HepG2 (cell line): Measurements from ENCODE around the gene BANP. TPM values are rescaled to one million over a fixed set of nuclear protein-coding genes. Genes with fewer than 3 reads are reported as not detected.

Experiments used
- BORCS8-MEF2B ChIP-seq: sonication (generic); formaldehyde crosslinking; IDR thresholded peaks from 2 replicates; pipeline ENCODE4 v1.8.0; 2022; ENCODE audit warnings: mild to moderate bottlenecking, missing genetic modification reagents
- CEBPB ChIP-seq: IDR thresholded peaks from 2 replicates; pipeline ENCODE4 v1.6.1; 2011; ENCODE audit warnings: low read depth, low read length, improper control_type of control experiment, borderline replicate concordance
- ELF4 ChIP-seq: sonication (generic); formaldehyde crosslinking; IDR thresholded peaks from 2 replicates; pipeline ENCODE4 v1.5.0; 2020; ENCODE audit warnings: missing genetic modification reagents, mild to moderate bottlenecking, moderate library complexity, borderline replicate concordance
- EZH2 ChIP-seq: conservative IDR thresholded peaks from 2 replicates; pipeline ENCODE4 v1.6.1; 2012; ENCODE audit warnings: mild to moderate bottlenecking, low read depth, low read length, moderate library complexity
- FOSL2 ChIP-seq: sonication (generic); formaldehyde crosslinking; IDR thresholded peaks from 2 replicates; pipeline ENCODE4 v1.4.0; 2020; ENCODE audit warnings: missing genetic modification reagents
- NCOA2 ChIP-seq: sonication (generic); formaldehyde crosslinking; IDR thresholded peaks from 2 replicates; pipeline ENCODE4 v1.8.0; 2022; ENCODE audit warnings: inconsistent platforms
- NFIB ChIP-seq: sonication (generic); formaldehyde crosslinking; IDR thresholded peaks from 2 replicates; pipeline ENCODE4 v1.9.0; 2021; ENCODE audit warnings: missing genetic modification reagents, mild to moderate bottlenecking, borderline replicate concordance
- PHF5A ChIP-seq: IDR thresholded peaks from one replicate; pipeline ENCODE4 v1.6.1; 2018; ENCODE audit warnings: low read depth, missing genetic modification reagents; ENCODE audit not compliant: unreplicated experiment
- PRMT3 ChIP-seq: sonication (generic); formaldehyde crosslinking; IDR thresholded peaks from 2 replicates; pipeline ENCODE4 v1.8.1; 2022; ENCODE audit warnings: low read depth, mild to moderate bottlenecking, moderate library complexity, missing genetic modification reagents, borderline replicate concordance
- RAD51 ChIP-seq: fragments of 450-650 bp; IDR thresholded peaks from 2 replicates; pipeline ENCODE4 v1.6.1; 2016; ENCODE audit warnings: borderline replicate concordance
- TBP ChIP-seq: sonication (generic); formaldehyde crosslinking; IDR thresholded peaks from 2 replicates; pipeline ENCODE4 v1.5.0; 2020; ENCODE audit warnings: missing genetic modification reagents
- TCF7 ChIP-seq: sonication (generic); IDR thresholded peaks from 2 replicates; pipeline ENCODE4 v1.6.1; 2016; ENCODE audit warnings: antibody characterized with exemption, low read depth
- TCF7L2 ChIP-seq: IDR thresholded peaks from 2 replicates; pipeline ENCODE4 v1.6.1; 2011; ENCODE audit warnings: mild to moderate bottlenecking, low read depth, low read length, moderate library complexity
- ZFP82 ChIP-seq: sonication (generic); formaldehyde crosslinking; IDR thresholded peaks from 2 replicates; pipeline ENCODE4 v1.5.1; 2020; ENCODE audit warnings: mild to moderate bottlenecking, missing genetic modification reagents, borderline replicate concordance
- ZMAT3 ChIP-seq: sonication (generic); formaldehyde crosslinking; conservative IDR thresholded peaks from 2 replicates; pipeline ENCODE4 v1.7.0; 2021; ENCODE audit warnings: missing genetic modification reagents
- ZNF383 ChIP-seq: sonication (generic); formaldehyde crosslinking; IDR thresholded peaks from 2 replicates; pipeline ENCODE4 v1.4.0; 2020; ENCODE audit warnings: missing genetic modification reagents, mild to moderate bottlenecking, borderline replicate concordance
- ZNF563 ChIP-seq: sonication (generic); formaldehyde crosslinking; IDR thresholded peaks from 2 replicates; pipeline ENCODE4 v1.8.0; 2022; ENCODE audit warnings: mild to moderate bottlenecking, moderate library complexity, missing genetic modification reagents
- ZNF572 ChIP-seq: sonication (generic); formaldehyde crosslinking; IDR thresholded peaks from 2 replicates; pipeline ENCODE4 v1.5.1; 2020; ENCODE audit warnings: mild to moderate bottlenecking, missing genetic modification reagents
- ZNF75D ChIP-seq: sonication (generic); formaldehyde crosslinking; IDR thresholded peaks from 2 replicates; pipeline ENCODE4 v1.8.1; 2023; ENCODE audit warnings: missing genetic modification reagents, mild to moderate bottlenecking, borderline replicate concordance
- ZSCAN20 ChIP-seq: sonication (generic); formaldehyde crosslinking; IDR thresholded peaks from 2 replicates; pipeline ENCODE4 v1.4.0; 2020; ENCODE audit warnings: missing genetic modification reagents, mild to moderate bottlenecking, borderline replicate concordance
- polyA plus RNA-seq, 8 experiments: library from polyadenylated mRNA; depleted of rRNA in 3 of 8; stranded (reverse) in 7 of 8; unstranded in 1 of 8; fragments of >200 nt; fragmentation: Illumina TruSeq in 4 of 8; extraction: Trizol in 4 of 8; gene quantifications; 2 replicates each; pipeline versions ENCODE4 v1.2.1 to v1.2.3, GENCODE V29; 2011 to 2016; ENCODE audit warnings: low read depth in 4 of 8, missing spikeins in 1 of 8, mixed read lengths in 1 of 8; ENCODE audit not compliant: insufficient read depth in 1 of 8
- total RNA-seq, 5 experiments: library from RNA; depleted of rRNA; stranded (reverse); fragments of >200 nt; fragmentation: Illumina TruSeq; extraction: Trizol; gene quantifications; 2 replicates each; pipeline ENCODE4 v1.2.3, GENCODE V29; 2016; ENCODE audit warnings: low read depth in 1 of 5
- TF ChIP-seq, protein P1 (sequence below): sonication (generic); formaldehyde crosslinking; IDR thresholded peaks from 2 replicates; pipeline ENCODE4 v1.5.1; 2020; ENCODE audit warnings: mild to moderate bottlenecking, missing genetic modification reagents
- TF ChIP-seq, protein P2 (sequence below): sonication (generic); formaldehyde crosslinking; IDR thresholded peaks from 2 replicates; pipeline ENCODE4 v1.4.0; 2020; ENCODE audit warnings: missing genetic modification reagents
- TF ChIP-seq, protein P3 (sequence below): sonication (generic); formaldehyde crosslinking; IDR thresholded peaks from 2 replicates; pipeline ENCODE4 v1.4.0; 2020; ENCODE audit warnings: missing genetic modification reagents

BANP gene
- total and polyA plus RNA-seq, 2 of the 13 experiments (the other 11 are each of a cell fraction or from before 2014, with no cell fraction given) = 20.2 to 23.8 TPM

DNA sequence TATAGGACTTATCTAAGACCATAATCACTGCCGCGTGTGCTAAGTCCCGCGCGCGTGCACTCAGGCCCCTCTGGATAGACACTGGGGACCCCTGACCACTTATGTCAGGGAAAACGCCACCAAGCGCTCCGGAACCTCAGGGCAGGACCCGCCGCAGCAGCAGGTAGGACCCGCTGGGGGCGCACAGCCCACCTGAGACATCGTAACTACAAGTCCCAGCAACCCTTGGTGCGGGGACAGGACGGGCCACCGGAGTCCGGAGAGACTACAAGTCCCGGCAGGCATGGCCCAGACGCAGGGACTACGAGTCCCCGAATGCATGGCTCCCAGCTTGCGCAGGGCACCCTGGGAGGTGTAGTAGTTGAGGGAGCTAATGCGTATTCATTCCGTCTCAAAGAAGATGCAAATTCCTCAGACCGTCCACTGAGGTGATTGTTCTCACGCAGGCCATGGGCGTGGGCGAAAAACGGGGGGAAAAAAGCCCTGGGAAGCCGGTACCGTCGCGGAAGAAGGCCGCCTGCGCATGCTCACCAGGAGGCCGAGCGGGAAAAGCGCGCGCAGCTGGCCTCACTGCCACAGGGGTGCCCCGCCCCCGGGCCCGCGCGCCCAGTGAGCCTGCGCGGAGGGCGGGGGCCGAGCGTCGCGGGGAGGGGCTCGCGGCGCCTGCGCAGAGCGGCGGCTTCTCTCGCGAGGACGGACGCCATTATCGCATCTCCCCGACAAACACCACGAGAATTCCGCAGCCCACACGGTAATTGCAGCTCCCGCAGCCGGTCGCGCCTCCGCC, at the start of gene BANP (continued):
- TF ChIP-seq PRMT3 (no peak), ZSCAN20 (no peak; the same call in 1 of the 2 replicates), TCF7L2 (no peak), ZNF563 (CRISPR knock-in tag) (peak; percentile 58), BORCS8-MEF2B (peak; percentile 83; the same call in 1 of the 2 replicates), TBP (CRISPR knock-in tag) (peak; percentile 100), EZH2 (no peak), PHF5A (CRISPR knock-in tag) (peak; percentile 73), NCOA2 (CRISPR knock-in tag) (peak; percentile 62), CEBPB (no peak), ELF4 (CRISPR knock-in tag) (peak; percentile 52; the same call in 1 of the 2 replicates), ZMAT3 (CRISPR knock-in tag) (no peak; the same call in 1 of the 2 replicates), ZNF383 (CRISPR knock-in tag) (0 out of 2 replicates have a peak, but pooled peaks have one; percentile 54), RAD51 (no peak), FOSL2 (CRISPR knock-in tag) (peak; percentile 64), TCF7 (no peak), ZNF75D (CRISPR knock-in tag) (no peak), ZFP82 (CRISPR knock-in tag) (peak; percentile 89; the same call in 1 of the 2 replicates), NFIB (no peak), ZNF572 (CRISPR knock-in tag) (no peak)
- TF ChIP-seq, protein P1, sequence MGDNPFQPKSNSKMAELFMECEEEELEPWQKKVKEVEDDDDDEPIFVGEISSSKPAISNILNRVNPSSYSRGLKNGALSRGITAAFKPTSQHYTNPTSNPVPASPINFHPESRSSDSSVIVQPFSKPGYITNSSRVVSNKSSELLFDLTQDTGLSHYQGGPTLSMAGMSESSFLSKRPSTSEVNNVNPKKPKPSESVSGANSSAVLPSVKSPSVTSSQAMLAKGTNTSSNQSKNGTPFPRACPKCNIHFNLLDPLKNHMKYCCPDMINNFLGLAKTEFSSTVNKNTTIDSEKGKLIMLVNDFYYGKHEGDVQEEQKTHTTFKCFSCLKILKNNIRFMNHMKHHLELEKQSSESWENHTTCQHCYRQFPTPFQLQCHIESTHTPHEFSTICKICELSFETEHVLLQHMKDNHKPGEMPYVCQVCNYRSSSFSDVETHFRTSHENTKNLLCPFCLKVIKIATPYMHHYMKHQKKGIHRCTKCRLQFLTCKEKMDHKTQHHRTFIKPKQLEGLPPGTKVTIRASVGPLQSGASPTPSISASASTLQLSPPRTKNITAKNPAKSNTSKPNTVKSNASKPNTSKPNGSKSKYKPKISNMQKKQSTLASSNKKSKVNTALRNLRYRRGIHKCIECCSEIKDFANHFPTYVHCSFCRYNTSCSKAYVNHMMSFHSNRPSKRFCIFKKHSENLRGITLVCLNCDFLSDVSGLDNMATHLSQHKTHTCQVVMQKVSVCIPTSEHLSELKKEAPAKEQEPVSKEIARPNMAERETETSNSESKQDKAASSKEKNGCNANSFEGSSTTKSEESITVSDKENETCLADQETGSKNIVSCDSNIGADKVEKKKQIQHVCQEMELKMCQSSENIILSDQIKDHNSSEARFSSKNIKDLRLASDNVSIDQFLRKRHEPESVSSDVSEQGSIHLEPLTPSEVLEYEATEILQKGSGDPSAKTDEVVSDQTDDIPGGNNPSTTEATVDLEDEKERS (CRISPR knock-in tag) = peak; percentile 91
- TF ChIP-seq, protein P2, sequence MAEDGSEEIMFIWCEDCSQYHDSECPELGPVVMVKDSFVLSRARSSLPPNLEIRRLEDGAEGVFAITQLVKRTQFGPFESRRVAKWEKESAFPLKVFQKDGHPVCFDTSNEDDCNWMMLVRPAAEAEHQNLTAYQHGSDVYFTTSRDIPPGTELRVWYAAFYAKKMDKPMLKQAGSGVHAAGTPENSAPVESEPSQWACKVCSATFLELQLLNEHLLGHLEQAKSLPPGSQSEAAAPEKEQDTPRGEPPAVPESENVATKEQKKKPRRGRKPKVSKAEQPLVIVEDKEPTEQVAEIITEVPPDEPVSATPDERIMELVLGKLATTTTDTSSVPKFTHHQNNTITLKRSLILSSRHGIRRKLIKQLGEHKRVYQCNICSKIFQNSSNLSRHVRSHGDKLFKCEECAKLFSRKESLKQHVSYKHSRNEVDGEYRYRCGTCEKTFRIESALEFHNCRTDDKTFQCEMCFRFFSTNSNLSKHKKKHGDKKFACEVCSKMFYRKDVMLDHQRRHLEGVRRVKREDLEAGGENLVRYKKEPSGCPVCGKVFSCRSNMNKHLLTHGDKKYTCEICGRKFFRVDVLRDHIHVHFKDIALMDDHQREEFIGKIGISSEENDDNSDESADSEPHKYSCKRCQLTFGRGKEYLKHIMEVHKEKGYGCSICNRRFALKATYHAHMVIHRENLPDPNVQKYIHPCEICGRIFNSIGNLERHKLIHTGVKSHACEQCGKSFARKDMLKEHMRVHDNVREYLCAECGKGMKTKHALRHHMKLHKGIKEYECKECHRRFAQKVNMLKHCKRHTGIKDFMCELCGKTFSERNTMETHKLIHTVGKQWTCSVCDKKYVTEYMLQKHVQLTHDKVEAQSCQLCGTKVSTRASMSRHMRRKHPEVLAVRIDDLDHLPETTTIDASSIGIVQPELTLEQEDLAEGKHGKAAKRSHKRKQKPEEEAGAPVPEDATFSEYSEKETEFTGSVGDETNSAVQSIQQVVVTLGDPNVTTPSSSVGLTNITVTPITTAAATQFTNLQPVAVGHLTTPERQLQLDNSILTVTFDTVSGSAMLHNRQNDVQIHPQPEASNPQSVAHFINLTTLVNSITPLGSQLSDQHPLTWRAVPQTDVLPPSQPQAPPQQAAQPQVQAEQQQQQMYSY (CRISPR knock-in tag) = 0 out of 2 replicates have a peak, but pooled peaks have one; percentile 33
- TF ChIP-seq, protein P3, sequence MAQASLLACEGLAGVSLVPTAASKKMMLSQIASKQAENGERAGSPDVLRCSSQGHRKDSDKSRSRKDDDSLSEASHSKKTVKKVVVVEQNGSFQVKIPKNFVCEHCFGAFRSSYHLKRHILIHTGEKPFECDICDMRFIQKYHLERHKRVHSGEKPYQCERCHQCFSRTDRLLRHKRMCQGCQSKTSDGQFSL (CRISPR knock-in tag) = 0 out of 2 replicates have a peak, but pooled peaks have one; percentile 48
